Measurements from ENCODE around the gene LCOR.
"Not testable (repeated sequence)": the region's sequence is repeated elsewhere in the genome, so short reads cannot be mapped to it uniquely, and the experiment has no call there.

Gene LCOR

DNA sequence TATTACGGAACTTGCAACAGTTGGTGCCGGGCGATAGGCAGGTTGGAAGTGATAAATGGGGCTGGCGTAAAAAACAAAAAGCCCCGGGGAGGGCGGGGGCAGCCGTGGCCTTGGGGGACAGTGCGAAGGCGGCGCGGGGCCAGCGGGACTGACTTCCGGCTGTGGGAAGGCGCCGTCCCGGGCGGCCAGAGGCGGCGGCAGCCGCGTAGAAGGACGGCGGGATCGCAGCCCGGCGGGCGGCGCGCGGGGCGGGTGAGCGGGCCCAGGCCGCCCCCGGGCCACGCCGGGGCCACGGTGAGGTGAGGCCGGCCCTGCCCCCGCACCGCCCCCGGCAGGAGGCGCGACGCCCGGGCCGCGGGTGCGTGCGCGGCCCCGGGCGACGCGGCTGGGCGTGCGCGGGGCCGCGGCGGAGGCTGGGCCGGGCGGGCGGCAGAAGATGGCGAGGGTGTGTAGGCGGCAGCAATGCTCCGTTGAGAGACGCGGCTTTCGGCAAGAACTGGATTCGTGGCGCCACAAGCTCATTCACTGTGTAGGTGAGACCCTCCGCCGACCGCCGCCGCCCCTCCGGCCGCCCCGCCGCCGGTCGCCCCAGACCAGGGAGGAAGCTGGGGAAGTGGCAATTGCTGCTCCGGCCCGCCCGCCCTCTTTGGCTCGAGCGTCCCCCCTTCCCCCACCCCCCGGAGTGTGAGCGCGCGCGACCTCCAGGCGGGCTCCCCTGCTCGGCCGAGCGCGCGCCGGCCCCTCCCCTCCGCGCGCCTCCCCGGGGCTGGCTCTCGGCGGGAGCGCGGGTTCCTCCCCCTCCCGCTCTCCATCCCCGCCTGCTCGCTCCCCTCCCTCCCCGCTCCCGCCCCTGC, at the start of gene LCOR:
LCOR (plus strand) TSS at position 432 of the 854 bp plus-strand sequence. CDS start 116,760 bp downstream, outside the sequence.
- Histone ChIP-seq H3K27ac (peak within 1 kb of the TSS; percentile 85 to 98 (median 94)), H3K4me3 (peak within 1 kb of the TSS; percentile 73 to 99 (median 96))

DNA sequence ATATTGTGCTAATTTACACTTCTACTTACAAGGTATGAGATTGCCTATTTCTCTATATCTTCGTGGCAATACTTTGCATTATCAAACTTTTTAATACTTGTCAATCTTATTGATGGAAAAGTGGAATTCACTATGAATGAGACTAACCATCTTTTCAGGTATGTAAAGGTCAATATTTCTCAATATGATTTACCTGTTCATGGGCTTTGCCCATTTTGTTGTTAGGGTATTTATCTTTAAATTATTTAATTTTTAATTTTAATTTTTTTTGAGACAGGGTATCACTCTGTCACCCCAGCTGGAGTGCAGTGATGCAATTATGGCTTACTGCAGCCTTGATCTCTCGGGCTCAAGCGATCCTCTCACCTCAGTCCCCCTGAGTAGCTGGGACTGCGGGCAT, 47.8 kb upstream of the LCOR start:
- Histone ChIP-seq H3K4me3 (no peak overlapping the region), H3K27ac (no peak overlapping the region)

DNA sequence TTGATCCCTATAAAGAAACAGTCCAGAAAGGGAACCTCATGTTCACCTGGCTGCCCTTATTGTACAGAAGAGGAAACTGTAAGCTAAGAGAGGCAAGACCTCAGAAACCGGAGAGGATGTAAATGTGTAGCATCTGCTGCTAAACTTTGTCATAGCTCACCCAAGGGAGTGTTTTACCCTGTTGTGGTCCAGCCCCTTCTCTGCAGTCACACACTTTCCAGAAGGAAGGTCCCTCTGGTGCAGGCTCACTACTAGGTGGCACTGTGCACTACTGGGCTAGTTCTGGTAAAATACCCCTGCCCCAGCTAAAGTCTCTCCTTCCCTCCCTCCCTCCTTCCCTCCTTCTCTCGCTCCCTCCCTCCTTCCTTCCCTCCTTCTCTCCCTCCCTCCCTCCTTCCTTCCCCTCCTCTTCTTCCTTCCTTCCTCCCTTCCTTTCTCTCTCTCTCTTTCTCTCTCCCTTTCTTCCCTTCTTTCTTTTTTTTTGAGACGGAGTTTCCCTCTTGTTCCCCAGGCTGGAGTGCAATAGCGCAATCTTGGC, 42.5 kb upstream of the LCOR start:
- Histone ChIP-seq H3K27ac (no peak overlapping the region), H3K4me3 (no peak overlapping the region)

DNA sequence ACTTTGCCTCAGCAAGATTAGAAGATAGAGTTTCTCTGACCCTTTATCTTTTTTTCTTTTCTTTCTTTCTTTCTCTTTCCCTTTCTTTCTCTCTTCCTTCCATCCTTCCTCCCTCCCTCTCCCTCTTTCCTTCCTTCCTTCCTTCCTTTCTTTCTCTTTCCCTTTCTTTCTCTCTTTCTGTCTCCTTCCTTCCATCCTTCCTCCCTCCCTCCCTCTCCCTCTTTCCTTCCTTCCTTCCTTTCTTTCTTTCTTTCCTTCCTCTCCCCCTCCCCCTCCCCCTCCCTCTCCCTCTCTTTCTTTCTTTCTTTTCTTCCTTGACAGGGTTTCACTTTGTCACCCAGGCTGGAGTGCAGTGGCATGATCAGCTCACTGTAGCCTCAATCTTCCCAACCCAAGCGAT, 40.2 kb upstream of the LCOR start:
- H3K27ac ChIP-seq = no peak overlapping the region
- no peak overlapping the region for H3K4me3 ChIP-seq

DNA sequence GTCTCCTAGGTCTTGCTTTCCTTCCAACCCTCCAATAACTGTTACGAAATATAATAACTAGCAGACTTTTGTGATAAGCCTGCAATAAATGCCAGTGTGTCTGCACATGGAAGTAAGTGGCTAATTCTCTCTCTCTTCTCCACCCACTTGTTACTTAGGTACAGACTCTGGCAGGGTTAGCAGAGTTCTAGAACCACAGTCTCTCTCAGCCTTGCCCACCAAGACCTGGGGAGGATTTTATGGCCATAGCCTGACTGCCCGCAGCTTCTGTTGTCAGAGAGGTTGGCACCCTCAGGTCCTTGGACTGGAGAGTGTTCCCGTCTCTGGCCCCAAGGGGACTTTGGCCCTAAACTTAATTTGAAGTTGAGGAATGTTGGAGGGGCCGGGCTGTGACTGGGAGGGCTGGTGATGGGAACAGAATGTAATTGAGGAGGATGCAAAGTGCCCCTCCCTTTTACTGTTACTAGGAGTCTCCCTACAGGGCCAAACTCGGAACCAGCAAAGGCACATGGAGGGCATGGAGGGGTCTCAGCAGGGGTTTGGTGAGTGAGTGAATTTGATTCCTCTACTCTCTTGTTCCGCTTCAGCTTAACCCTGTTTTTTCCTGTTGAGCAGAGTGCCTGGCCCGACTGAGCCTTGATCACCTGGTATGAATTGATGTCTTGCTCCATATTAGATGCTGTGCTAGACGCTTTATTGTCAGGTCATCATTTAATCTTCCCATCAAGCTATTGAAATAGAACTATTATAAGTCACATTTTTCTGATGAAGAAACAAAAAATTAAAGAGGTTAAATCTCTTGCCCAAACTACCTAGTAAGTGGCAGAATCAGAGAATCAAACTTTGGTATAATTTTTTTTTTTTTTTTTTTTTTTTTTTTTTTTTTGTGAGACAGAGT, 37.0 kb upstream of the LCOR start:
- Histone ChIP-seq H3K27ac (no peak overlapping the region), H3K4me3 (no peak overlapping the region)

DNA sequence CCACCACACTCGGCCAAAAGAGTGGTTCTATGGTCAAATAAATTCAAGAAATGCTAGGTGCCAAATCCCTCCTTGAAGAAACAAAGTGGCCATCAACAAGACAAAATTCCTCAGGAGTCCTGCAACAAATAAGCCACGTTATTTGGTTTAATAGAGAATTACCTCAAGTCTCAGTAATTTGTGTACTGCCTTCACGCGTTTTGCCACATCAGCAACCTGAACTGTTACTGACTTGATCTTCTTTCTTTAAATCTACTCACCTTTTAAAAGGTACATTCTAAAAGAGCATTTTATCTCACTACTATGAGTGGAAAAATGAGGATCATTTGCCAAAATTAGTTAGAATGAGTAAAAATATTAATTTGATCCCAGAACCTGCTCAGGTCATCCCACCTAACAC, 34.6 kb upstream of the LCOR start:
- H3K4me3 ChIP-seq = no peak overlapping the region
- no peak overlapping the region for H3K27ac ChIP-seq

DNA sequence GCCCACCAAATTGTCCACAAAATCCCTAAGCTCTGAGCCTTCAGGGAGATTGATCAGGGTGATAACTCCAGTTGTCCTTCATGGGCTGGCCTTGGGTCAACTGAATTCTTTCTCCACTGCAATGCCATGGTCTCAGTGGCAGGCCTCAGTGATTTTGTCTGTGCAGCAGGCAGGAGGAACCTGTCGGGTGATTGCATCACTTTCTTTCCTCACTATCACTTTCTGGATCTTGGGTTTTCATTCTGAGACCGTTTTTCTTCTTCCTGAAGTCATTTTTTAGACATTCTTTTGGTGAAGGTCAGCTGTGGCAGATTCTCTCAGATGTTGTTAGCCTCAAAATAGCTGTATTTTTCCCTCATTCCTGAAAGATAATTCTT, 28.8 kb upstream of the LCOR start:
- no peak overlapping the region for H3K4me3 ChIP-seq
- H3K27ac ChIP-seq = no peak overlapping the region

DNA sequence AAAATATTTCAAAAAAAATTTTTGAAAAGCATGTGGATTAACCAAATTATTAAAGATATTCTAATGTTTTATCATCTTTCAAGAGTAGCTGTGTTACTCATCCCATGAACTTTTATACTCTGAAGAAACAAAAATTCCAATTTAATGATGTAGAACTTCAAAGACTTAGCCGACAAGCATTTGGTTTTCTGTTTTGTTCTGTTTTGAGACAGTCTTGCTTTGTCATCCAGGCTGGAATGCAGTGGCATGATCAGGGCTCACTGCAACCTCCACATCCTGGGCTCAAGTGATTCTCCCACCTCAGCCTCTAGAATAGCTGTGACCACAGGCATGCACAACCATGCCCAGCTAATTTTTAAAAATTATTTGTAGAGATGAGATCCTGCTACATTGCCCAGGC, 17.8 kb upstream of the LCOR start:
- H3K4me3 ChIP-seq = no peak overlapping the region

DNA sequence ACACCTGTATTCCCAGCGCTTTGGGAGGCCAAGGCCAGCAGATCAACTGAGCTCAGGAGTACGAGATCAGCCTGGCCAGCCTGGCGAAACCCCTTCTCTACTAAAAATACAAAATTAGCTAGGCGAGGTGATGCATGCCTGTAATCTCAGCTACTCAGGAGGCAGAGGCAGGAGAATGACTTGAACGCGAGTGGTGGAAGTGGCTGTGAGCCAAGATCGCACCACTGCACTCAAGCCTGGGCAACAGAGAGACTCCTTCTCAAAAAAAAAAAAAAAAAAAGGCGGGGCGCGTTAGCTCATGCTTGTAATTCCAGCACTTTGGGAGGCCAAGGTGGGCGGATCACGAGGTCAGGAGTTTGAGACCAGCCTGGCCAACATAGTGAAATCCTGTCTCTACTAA, 13.1 kb upstream of the LCOR start:
- not testable (repeated sequence) for H3K4me3 ChIP-seq, H3K27ac ChIP-seq

More for the DNA sequence above, 17.8 kb upstream of the LCOR start:
- peak overlapping the region in 2 of 21 experiments; percentile 27 to 45 for H3K27ac ChIP-seq

DNA sequence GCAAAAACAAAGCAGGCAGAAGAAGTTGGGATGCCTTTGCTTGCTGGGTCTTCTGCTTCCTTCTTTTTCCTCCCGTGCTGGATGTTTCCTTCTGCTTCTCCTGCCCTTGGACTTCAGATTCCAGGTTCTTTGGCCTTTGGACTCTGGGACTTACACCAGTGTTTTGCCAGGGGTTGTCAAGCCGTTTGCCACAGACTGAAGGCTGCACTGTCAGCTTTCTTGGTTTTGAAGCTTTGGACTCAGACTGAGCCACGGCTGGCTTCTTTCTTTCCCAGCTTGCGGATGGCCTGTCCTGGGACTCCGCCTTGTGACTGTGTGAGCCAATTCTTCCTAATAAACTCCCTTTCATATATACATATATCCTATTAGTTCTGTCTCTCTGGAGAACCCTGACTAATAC, 11.3 kb upstream of the LCOR start:
- no peak overlapping the region for H3K4me3 ChIP-seq
- no peak overlapping the region for H3K27ac ChIP-seq

DNA sequence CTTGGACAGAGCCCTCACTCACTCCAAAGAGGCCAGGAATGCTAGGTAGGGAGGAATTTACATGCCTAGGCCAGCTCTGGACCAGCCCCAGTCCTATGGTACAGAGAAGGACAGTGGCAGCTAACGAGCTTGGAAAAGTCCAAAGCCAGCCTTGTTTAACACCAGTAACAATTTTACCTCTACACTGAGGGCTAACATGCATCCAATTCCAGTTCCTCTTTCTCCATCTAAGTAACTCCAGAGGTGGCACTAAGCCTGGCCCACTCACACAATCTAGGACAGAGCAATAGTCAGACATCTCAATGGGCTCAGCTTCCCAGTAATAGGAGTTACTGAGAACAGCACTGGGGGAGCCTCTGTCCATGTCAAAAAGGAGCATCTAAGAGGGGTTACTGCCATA, 5.7 kb upstream of the LCOR start:
- H3K27ac ChIP-seq = no peak overlapping the region

DNA sequence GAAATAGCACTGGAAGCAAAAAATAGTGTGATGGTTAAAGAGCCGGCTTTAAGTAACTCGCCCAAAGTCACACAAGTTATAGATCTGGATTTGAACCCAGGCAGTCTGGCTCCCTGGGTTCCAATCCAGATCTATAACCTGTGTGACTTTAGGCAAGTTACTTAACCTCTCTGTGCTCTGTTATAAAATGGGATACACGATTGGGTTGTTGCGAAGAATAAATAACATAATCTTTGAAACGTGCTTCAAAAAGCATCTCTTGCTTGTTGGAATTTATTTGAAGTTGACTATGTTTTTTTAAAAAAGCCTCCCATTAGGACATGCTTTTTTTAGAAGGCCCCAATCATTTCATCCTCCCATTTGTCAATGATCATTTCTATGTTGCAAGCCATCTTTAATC, 3.5 kb upstream of the LCOR start:
- Histone ChIP-seq H3K27ac (no peak overlapping the region), H3K4me3 (no peak overlapping the region)

More for the DNA sequence above, 5.7 kb upstream of the LCOR start:
- no peak overlapping the region for H3K4me3 ChIP-seq

DNA sequence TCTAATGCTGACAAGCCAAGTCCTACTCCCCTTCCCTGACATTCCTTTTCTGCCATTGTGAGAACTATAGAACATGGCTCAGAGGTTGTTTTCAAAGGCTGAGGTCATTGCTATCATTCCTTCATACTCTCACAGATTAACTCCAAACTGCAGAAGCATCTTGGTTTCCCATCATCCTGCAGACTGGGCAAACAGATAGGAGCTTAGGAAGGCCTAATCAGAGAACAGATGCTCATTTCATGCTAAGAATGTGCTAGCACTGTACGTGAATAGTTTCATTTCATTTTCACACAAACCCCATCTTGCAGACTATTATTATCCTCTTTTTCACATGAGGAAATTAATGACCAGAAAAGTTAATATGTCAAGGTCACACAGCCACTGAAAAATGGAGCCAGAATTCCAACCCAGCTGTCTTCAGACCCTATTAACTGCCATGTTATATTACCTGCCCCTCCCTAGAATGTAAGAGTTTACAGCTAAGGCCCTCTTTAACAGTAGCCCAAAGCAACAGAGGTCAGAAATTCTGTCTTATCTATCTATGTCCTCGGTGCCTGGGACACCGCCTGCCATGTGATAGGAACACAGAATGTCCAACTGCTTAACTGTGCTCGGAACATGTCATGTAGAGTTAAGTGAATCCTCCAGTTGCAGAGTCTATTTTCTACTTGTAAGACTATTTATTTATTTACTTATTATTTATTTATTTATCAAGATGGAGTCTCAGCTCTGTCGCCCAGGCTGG, 2.9 kb upstream of the LCOR start:
- H3K4me3 ChIP-seq = no peak overlapping the region
- no peak overlapping the region for H3K27ac ChIP-seq

DNA sequence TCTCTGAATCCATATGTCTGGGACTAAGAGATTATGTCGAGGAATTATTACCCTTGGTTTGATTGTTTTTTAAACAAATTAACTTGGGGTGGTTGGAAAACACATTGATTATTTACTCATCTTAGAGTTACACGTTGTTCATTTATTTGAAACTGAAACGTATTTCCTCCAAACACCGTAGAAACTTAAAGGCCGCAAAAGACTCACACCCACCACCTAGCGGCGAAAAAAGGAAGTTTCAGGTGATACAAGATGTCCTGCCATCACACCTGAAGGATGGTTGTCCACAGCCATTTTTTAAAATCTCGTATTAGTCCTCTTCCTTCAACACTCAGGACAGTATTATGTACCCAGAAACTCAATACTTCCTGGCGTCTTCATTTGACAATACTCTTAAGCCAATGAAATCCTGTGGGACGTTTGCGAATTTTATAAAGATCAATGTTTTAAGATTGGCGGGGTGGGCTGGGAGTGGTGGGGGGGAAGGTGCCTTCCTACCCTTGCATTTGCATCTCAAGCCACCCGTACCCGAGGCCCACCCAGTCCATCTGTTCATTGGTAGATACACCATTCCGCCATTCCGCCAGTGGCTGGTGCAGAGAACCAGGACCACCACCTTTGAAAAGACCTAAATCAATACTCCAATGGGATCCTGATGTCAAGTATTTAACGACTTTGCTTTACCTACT, 1.4 kb upstream of the LCOR start:
- Histone ChIP-seq H3K4me3 (no peak overlapping the region), H3K27ac (peak overlapping the region in 2 of 21 experiments; percentile 88 to 97)

DNA sequence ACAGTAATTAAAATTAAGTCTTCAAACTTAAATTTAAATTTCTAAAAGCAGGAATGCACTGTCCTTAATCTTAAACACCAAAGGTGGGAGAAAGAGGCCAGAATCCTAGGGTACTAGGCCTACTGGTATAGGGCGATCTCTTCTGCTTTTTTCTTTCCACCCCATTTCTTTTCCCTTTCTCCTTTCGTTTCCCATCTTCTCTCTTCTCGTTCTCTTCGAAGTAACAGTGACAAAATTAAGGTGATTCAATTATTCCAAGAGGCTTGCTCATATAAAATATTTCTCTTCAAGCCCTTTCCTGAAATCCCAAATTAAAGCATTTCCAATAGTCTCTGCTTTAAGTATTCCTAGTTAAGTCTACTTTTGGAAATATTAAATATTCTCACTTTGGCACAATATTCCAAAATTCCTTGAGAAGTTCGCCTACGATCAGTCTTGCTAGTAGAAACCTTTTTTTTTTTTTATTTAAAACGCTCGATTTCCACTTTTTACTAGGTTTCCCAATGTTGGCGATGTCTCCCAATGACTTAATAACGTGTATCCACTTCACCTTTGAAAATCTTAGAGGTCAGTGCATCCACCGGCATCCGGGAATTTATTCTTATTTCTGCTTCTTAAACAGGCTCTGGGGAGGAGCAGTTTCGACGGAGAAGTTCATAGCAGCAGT, 765 bp upstream of the LCOR start:
- H3K27ac ChIP-seq = peak overlapping the region; percentile 83 to 98 (median 92)
- peak overlapping the region; percentile 56 to 97 (median 93) for H3K4me3 ChIP-seq

DNA sequence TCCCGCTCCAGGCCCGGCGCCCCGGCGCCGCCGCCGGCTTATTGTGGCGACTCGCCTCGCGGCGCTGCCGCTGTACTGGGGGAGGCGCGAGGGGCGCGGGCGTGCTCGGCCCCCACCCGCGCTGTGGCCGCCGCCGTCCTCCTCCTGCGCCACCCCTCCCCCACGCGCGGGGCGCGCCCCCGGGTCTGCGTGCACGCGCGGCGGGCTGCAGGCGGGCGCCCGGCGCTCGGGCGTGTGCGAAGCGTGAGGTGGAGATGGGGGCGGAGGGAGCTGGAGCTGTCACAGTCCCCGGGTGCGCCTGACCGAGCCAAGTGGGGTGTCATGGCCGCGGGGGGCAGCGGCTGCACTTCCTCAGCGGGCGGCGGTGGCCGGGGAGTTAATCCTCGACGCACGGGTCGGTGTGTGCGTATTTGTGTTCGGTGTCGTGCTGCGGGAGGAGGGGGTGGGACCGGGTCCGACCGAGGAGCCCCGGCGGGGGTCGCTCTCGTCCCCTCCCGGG, 672 bp downstream of the LCOR start:
- Histone ChIP-seq H3K4me3 (peak overlapping the region; percentile 73 to 99 (median 96)), H3K27ac (peak overlapping the region; percentile 82 to 98 (median 94))

DNA sequence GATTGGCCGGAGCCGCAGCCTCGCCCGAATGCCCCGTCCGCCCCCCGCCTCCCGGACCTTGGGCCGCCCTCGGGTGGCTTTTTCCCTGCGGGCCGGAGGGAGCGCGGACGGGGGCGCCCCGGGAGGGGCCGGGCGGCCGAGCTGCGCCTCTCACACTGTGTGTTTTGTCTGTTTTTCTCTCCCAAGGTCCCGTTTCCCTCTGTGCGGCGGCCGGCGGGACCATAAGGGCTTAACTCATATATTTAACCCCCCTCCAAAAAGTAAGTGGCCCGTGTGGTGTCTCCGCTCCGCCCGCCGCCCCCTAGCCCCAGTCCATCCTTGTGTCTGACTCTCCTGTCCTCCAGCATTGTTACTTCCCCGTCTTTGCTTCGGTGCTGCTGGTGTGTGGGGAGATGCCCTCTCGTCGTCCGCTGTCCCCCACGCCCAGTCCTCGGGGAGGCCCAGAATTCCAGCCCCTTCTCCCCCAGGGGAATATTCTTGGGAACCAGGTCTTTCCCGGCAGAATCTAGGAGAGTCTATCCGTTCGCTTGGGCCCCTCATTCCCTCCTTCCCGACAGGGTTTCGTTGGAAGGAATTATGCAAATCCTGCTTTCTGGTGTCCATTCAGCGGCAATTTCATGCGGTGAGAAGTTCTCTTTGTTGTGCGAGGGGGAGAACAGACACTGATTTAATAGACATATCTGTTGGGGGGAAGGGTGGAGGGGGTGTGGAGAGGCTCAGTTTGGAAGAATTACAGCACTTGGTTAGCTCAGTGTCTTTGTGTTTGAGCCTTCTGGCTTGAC, 1.3 kb downstream of the LCOR start:
- Histone ChIP-seq H3K4me3 (peak overlapping the region; percentile 73 to 99 (median 96)), H3K27ac (peak overlapping the region in 20 of 21 experiments; percentile 77 to 98 (median 94))

DNA sequence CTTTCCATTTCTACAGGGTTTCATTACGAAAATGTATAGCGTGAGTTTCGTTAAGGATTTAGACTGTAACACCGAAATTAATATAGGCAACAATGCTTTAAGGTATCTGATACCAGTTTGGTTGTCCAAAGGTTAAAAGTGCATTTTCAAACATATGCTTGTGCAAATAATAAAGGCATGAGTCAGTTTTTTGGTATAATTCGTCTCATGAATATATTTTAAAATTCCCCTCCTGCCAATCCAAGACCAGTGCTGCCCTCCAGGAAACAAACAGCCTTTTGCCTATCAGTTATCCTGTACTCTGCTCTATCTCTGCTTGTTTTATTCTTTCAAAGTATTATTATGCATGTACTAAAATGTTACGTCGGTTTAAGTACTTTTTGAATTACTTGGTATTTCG, 2.0 kb downstream of the LCOR start:
- Histone ChIP-seq H3K4me3 (peak overlapping the region in 3 of 7 experiments; percentile 93 to 99 (median 97)), H3K27ac (peak overlapping the region in 2 of 21 experiments; percentile 80 to 92)

Data from skin epidermis (tissue), 12 donors.